Caco-2 (cell line): Measurements from ENCODE around the gene ZEB1. TPM values are rescaled to one million over a fixed set of nuclear protein-coding genes. Genes with fewer than 3 reads are reported as not detected.

Experiments
- BruUV-seq: library from RNA; stranded (reverse); fragments of 400-500 nt; replicated peaks from 2 replicates; lab custom pipeline; 2021; lab: Mats Ljungman, UMichigan
- CTCF ChIA-PET: fragments of 300-600 bp; sonication (Branson Sonifier 250); formaldehyde crosslinking; loops from one replicate; lab custom pipeline; 2022; ENCODE audit warnings: antibody characterized with exemption; lab: Charles Lee
- POLR2A ChIA-PET: fragments of 300-600 bp; sonication (Branson Sonifier 250); formaldehyde crosslinking; loops from one replicate; lab custom pipeline; 2022; ENCODE audit warnings: antibody characterized with exemption; lab: Charles Lee
- DNase-seq, 2 experiments: peaks; one replicate each; pipeline versions ENCODE4 v3.0.0 to v3.0.0-alpha.2; 2020 to 2022
- H3K27me3 ChIP-seq: replicated peaks from 2 replicates; pipeline ENCODE4 v1.6.0; 2011; ENCODE audit warnings: low read length; ENCODE audit not compliant: control insufficient read depth, insufficient read depth
- H3K36me3 ChIP-seq: 2 replicates; pipeline ENCODE4 v1.5.1; 2011; ENCODE audit warnings: low read length; ENCODE audit not compliant: control insufficient read depth, insufficient read depth
- H3K4me1 ChIP-seq: fragments of 250-450 bp; sonication (Bioruptor Pico); 2 replicates; pipeline ENCODE4 v1.5.1; 2020; ENCODE audit warnings: mild to moderate bottlenecking
- H3K4me3 ChIP-seq: 2 replicates; pipeline ENCODE4 v1.5.1; 2011; ENCODE audit warnings: low read depth, mild to moderate bottlenecking, control low read depth, low read length
- H3K9me3 ChIP-seq: fragments of 250-450 bp; sonication (Bioruptor Pico); 2 replicates; pipeline ENCODE4 v1.5.1; 2020; ENCODE audit warnings: mild to moderate bottlenecking, moderate library complexity
- H3K27ac Mint-ChIP-seq: one replicate; pipeline ENCODE4 v1.8.0; 2022; ENCODE audit warnings: mixed read lengths; ENCODE audit not compliant: unreplicated experiment
- H3K27me3 Mint-ChIP-seq: one replicate; pipeline ENCODE4 v1.8.0; 2022; ENCODE audit warnings: mixed read lengths; ENCODE audit not compliant: insufficient read depth, unreplicated experiment
- H3K36me3 Mint-ChIP-seq: one replicate; pipeline ENCODE4 v1.8.0; 2022; ENCODE audit warnings: mild to moderate bottlenecking, mixed read lengths; ENCODE audit not compliant: insufficient read depth, unreplicated experiment
- H3K4me1 Mint-ChIP-seq: one replicate; pipeline ENCODE4 v1.8.0; 2022; ENCODE audit warnings: low read depth, mixed read lengths; ENCODE audit not compliant: unreplicated experiment
- H3K4me3 Mint-ChIP-seq: one replicate; pipeline ENCODE4 v1.8.0; 2022; ENCODE audit warnings: mild to moderate bottlenecking, moderate library complexity, mixed read lengths; ENCODE audit not compliant: unreplicated experiment
- H3K9me3 Mint-ChIP-seq: one replicate; pipeline ENCODE4 v1.8.0; 2022; ENCODE audit warnings: mixed read lengths; ENCODE audit not compliant: unreplicated experiment
- CTCF ChIP-seq, 2 experiments: fragments of 200-600 bp in 1 of 2; IDR thresholded peaks; 1 replicate in 1 of 2; 2 replicates in 1 of 2; pipeline versions ENCODE4 v1.5.1 to v1.8.0; 2011 to 2022; ENCODE audit warnings: antibody characterized with exemption in 1 of 2, control low read depth in 1 of 2, inconsistent platforms in 1 of 2, low read depth in 1 of 2, low read length in 1 of 2, mild to moderate bottlenecking in 1 of 2, moderate library complexity in 1 of 2; ENCODE audit not compliant: insufficient read depth in 1 of 2, severe bottlenecking in 1 of 2, unreplicated experiment in 1 of 2
- intact Hi-C: fragments of 100-400 bp; cut with micrococcal nuclease; formaldehyde crosslinking; loops from one replicate; pipeline ENCODE4 v1.10.0; 2022; ENCODE audit not compliant: unreplicated experiment
- total RNA-seq: library from RNA; stranded (reverse); gene quantifications from 2 replicates; pipeline ENCODE4 v1.2.3, GENCODE V29; 2022

Gene ZEB1
- total RNA-seq, 1 experiment from 2014 or later, result not detected

- H3K27me3 Mint-ChIP-seq, result peaks cover 15% of the 10 kb centered on the region
- peaks cover 9% of the 10 kb centered on the region for H3K9me3 Mint-ChIP-seq
- Histone ChIP-seq H3K4me1 (no peaks in the 10 kb centered on the region), H3K4me3 (no peak overlapping the region), H3K36me3 (no peaks in the 10 kb centered on the region), H3K9me3 (no peaks in the 10 kb centered on the region), H3K27me3 (no peaks in the 10 kb centered on the region)
- DNase-seq, result no peak
- ChIA-PET POLR2A (no interaction called here), CTCF (no interaction called here)
- no peak overlapping the region for H3K27ac Mint-ChIP-seq
- H3K36me3 Mint-ChIP-seq, result no peaks in the 10 kb centered on the region
- no TSS peak for BruUV-seq
- intact Hi-C loops, result no loop called here
- no peak overlapping the region for H3K4me3 Mint-ChIP-seq
- no peak for TF ChIP-seq CTCF (IDR thresholded peaks at IDR 0.05; ENCODE audit: insufficient read depth in 1 of 2, low read depth in 1 of 2, low read length in 1 of 2, severe bottlenecking in 1 of 2, unreplicated experiment in 1 of 2)
- H3K4me1 Mint-ChIP-seq, result no peaks in the 10 kb centered on the region
Observed at GRCh38 chr10:31431021-31431420, 112.0 kb downstream of the ZEB1 start.

GRCh38 chr10:31437959-31438358 lies 118.9 kb downstream of the ZEB1 start:
- Mint-ChIP-seq H3K36me3 (no peaks in the 10 kb centered on the region), H3K27me3 (peaks cover 12% of the 10 kb centered on the region), H3K9me3 (peaks cover 9% of the 10 kb centered on the region), H3K4me1 (no peaks in the 10 kb centered on the region), H3K27ac (no peak overlapping the region), H3K4me3 (no peak overlapping the region)
- H3K36me3 ChIP-seq, result no peaks in the 10 kb centered on the region
- H3K9me3 ChIP-seq, result no peaks in the 10 kb centered on the region
- BruUV-seq, result no TSS peak
- no peaks in the 10 kb centered on the region for H3K4me1 ChIP-seq
- H3K4me3 ChIP-seq, result no peak overlapping the region
- POLR2A ChIA-PET, result no interaction called here
- no peak for TF ChIP-seq CTCF (IDR thresholded peaks at IDR 0.05; ENCODE audit: insufficient read depth in 1 of 2, low read depth in 1 of 2, low read length in 1 of 2, severe bottlenecking in 1 of 2, unreplicated experiment in 1 of 2)
- no peaks in the 10 kb centered on the region for H3K27me3 ChIP-seq
- CTCF ChIA-PET, result no interaction called here
- intact Hi-C loops, result no loop called here
- DNase-seq, result no peak

GRCh38 chr10:31451766-31452165 lies 132.8 kb downstream of the ZEB1 start:
- H3K27me3 ChIP-seq, result no peaks in the 10 kb centered on the region
- Mint-ChIP-seq H3K27me3 (no peaks in the 10 kb centered on the region), H3K4me1 (no peaks in the 10 kb centered on the region), H3K27ac (no peak overlapping the region), H3K9me3 (no peaks in the 10 kb centered on the region), H3K4me3 (no peak overlapping the region), H3K36me3 (no peaks in the 10 kb centered on the region)
- no peak for DNase-seq
- no peak for TF ChIP-seq CTCF (IDR thresholded peaks at IDR 0.05; ENCODE audit: insufficient read depth in 1 of 2, low read depth in 1 of 2, low read length in 1 of 2, severe bottlenecking in 1 of 2, unreplicated experiment in 1 of 2)
- ChIA-PET POLR2A (no interaction called here), CTCF (no interaction called here)
- H3K9me3 ChIP-seq, result no peaks in the 10 kb centered on the region
- no peaks in the 10 kb centered on the region for H3K4me1 ChIP-seq
- no peak overlapping the region for H3K4me3 ChIP-seq
- no TSS peak for BruUV-seq
- no peaks in the 10 kb centered on the region for H3K36me3 ChIP-seq
- intact Hi-C loops, result no loop called here
